HG02973 (cell line): ENCODE data around the gene AXIN2.
"Not testable (repeated sequence)": the region's sequence is repeated elsewhere in the genome, so short reads cannot be mapped to it uniquely, and the experiment has no call there.

Source experiments
- ATAC-seq: cut with Tn5 transposase; IDR thresholded peaks from one replicate; pipeline ENCODE4 v1.9.1; 2021; ENCODE audit warnings: moderate library complexity; ENCODE audit not compliant: unreplicated experiment

Gene AXIN2

DNA sequence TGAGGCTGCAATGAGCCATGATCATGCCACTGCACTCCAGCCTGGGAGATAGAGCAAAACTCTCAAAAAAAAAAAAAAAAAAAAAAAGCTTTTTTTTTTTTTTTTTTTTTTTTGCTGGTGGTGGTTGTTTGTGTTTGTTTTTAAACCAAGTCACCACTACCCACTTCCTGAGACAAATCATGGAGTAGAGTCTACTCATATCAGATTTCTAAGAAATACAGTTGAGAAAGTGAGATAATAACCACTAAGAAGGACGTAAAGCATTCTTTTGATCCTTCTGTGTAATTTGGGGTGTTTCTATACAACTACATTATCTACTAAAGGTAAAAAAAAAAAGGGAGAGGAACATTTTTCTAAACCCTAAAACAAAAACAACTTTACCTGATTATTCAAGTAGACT lies 38.0 kb downstream of the AXIN2 start:
- no peak for ATAC-seq

DNA sequence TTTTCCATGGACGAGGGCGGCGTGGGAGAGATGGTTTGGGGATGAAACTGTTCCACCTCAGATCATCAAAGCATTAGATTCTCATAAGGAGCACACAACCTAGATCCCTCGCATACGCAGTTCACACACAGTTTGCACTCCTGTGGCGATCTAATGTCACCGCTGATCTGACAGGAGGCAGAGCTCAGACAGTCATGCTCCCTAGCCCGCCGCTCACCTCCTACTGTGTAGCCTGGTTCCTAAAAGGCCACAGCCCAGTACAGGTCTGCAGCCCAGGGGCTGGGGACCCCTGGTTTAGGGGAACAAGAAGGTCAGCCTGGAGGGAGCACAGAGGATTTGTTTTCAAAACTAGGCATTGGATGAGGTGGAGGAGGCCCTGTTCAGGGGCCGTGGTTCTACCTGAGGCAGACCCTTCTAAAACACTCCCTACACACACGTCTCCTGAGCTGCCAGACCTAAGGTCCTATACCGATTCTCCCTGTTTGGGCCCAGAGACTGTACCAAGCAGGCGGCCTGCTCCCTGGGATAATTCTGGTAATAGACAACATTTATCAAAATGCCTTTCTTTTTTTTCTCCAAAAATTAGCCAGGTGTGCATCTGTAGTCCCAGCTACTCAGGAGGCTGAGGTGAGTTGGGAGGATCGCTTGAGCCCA lies 38.6 kb downstream of the AXIN2 start:
- ATAC-seq = no peak

DNA sequence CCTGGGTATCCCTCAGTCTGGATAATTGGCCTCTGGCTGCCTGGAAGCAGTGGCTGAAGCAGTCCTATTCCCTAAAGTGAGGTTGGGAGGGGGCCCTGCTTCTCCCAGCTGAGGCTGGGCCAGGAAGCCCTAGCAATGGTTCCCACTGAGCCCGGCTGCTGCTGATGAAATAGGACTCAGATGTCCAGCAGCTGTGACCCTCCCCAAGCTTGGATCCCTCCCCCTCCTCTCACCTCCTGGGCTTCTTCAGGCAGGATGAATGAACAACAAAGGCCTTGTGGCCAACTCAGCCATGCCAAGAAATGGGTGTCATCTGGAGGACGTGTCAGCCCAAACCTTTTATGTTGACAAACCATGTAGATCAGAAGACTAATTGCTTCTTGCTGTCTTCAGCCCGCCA lies 42.0 kb downstream of the AXIN2 start:
- ATAC-seq = no peak

DNA sequence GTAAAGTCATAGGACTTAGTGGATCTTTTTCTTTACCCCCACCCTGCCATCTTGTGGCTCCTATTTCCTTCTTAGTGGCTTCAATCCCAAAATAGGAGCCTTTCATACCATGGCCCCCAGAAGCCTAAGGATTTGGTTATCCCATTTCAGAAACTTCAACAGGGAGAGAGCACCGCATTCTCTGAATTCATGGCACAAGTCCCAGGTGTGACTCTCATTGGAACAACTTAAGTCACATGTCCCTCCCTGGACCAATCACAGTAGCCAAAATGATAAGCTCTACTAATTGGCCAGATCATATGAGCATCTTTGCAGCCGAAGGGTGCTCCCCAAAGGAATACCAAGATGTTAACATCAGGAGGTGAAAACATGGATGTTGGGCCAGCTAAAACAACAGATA lies 43.2 kb downstream of the AXIN2 start:
- no peak for ATAC-seq

DNA sequence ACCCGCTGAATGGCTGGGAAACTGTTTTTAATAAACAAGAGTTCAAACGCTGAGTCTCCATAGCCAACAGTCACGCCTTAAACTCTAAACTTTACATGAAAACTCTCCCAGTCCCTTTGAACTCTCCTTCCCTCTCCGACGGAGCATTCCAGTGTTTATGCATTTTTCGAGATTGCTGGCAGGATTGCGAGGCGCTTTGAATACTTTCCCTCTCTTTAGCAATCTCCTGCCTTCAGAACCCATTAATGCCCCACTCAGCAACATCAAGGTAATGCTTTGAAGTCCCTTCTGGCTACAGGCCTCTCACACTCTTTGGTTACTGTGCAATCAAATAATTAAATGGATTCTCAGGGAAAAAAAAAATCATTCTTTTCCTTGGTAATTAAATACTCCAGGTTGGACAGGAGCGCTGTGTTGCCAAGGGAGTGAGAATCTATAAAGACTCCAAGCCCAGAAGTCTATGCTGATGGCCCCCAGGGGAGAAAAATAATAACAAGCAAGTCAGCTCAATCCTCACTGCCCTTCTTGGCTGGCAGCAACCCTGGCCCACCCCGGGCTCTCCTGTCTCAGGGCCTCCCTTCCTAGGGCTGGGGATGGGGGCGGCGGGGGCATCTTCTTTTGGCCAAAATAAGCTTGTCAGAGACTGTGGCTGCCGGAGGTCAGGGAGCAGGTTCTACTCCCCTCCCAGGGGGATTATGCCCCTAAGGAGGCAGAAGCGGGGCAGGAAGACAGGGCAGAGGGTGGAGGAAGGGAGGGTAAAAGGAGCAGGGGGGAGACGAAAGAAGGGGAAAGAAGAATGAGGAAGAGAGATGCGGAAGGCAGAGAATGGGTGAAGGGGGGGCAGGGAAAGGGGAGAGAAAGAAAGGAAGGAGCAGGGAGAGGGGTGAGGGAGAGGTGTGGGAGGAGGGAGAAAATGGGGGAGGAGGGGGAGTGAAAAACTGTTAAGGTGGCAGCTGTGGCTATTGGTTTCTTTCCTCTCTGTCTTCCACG lies 45.2 kb downstream of the AXIN2 start:
- ATAC-seq = no peak

DNA sequence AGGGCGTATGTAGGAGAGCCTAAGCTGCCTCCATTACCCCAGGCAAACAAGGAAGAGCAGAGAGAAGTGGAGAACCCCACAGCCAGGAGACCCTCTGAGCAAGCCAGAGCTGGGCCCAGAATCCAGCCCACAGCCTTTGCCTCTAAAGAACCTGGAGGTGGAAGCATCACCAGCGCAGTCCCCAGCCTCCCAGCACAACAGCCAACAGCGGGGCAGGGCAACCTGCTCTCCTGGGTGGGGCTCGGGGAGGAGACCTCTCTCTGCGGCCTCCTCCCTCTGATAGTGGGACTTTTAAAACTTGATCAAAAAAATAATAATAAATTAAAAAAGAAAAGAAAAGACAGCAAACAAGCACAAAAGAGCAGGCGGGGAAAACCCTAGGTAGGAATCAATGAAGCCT lies 45.9 kb downstream of the AXIN2 start:
- ATAC-seq = no peak

DNA sequence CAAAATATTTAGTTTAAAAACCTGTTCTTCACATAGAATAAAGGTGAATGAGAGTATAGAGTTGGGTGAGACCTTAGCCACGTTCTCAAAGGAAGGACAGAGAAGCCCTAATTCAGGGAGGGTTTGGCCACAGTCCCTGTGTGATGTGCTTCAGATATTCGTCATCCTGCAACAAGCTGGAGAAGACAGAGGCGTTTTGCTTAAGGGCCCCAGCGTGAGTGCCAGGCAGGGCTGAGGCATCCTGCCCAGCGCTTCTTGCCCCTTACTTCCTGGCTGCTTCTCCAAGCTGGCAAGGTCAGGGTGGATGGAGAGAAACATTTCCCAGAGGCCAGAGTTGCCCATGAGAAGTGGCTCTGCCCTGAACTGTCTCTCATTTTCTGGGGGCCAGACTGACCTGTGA lies 46.9 kb downstream of the AXIN2 start:
- no peak for ATAC-seq

DNA sequence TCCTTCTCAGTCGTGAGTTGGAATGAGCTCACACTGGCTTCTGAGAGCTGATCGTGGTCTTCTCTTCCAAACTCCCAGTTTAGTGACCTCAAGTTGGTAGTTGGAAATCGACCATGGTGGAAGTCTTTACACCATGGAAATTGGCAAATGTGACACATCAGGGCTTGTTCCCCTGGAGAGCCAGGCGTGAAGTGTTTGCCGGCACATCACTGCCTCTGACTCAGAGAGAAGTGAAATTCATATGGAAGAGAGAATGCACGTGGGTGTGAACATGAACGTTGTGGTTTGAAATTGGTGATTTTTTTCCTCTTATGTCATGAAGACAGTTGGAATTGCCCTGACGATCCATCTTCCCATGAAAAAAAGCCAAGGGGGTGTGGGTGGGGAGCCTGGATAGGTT lies 47.4 kb downstream of the AXIN2 start:
- no peak for ATAC-seq

DNA sequence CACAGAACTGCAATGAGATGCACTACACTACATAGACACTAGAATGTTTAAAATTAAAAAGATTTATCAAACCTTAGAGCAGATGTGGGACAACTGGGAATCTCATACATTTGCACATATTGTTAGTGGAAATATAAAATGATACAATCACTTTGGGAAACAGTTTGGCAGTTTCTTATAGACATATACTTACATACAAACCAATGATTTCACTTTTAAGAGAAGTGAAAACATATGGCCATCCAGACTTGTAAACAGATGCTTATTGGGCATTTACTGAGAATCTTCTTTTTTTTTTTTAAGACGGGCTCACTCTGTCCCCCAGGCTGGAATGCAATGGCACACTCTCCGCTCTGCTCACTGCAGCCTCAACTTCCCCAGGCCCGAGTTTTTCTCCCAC lies 50.1 kb downstream of the AXIN2 start:
- ATAC-seq = no peak

DNA sequence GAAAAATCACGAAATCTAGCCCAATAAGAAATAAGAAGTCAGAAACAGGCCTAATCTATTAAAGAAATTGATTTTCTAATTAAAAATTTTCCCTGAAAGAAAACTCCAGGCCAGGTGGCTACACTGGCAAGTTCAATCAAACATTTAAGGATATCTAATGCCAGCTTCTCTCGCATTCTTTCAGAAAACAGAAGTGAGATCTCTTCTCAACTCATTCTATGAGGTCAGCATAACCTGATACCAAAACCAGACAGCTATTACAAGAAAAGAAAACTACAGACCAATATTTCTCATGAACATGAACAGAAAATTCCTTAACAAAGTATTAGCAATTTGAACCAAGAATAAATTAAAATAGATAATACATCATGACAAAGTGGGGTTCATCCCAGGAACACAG lies 52.4 kb downstream of the AXIN2 start:
- no peak for ATAC-seq

DNA sequence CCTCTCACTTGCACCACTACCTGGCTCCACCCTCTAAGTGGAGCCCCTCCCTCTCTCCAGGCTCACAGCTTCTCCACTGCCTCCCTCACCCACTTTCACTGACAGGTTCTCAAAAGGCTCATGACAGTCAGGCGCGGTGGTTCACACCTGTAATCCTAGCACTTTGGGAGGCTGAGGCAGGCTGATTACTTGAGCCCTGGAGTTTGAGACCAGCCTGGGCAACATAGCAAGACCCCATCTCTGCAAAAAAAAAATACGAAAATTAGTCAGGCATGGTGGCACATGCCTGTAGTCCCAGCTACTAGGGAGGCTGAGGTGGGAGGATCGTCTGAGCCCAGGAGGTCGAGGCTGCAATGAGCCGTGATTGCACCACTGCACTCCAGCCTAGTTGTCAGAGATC lies 56.8 kb downstream of the AXIN2 start:
- ATAC-seq = not testable (repeated sequence)

DNA sequence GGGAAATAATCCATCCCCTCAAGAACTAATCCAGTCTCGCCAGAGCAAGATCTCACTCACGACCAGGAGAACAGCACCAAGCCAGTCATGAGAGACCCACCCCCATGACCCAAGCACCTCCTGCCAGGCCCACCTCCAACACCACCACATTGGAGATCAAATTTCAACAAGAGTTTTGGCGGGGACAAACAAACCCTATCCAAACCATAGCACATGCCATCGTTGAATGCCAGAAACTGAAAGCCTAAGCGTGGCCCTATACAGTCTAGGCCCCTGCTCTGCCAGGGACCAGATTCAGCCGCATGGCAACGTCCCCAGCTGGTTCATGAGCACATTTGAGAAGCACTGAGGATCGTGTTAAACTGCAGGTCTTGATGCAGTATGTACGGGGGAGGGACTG lies 57.3 kb downstream of the AXIN2 start:
- ATAC-seq = no peak

DNA sequence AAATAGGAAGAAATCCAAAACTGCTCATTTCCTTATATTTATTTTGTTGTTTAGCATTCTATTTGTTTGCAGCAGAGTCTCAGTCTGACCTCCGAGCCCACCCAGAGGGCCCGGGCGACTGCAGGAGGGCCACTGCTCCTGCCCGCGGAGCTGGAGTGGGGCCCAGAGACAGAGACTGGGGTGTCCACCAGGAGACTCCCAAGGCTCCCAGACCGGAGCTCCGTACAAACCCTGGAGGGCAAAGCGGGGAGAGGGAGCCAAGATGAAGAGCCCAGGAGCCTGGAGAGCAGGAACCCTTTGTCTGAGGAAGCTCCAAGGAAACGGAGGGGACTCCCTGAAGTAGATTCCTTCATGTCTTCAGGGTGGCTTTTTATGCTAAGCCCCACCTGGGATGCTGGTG lies 57.9 kb downstream of the AXIN2 start:
- no peak for ATAC-seq

DNA sequence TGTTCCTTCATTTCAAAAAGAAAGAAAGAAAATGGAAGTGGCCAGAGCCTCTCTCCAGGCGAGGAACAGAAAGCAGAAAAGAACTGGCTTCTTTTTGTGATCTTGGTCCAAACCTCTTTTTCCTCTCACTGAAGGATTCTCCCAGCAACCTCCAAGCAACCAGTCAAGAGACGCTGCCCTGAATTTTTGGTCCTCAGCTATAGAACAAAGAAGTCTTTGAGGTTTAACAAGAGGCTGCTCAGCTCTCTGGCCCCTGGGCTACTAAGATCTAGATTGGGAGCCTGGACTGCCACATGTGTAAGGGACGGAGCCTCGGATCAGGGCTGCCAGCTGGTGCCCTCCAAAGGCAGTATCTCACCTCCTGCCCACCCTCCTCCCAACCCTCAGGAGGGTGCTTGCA lies 62.6 kb downstream of the AXIN2 start:
- no peak for ATAC-seq

DNA sequence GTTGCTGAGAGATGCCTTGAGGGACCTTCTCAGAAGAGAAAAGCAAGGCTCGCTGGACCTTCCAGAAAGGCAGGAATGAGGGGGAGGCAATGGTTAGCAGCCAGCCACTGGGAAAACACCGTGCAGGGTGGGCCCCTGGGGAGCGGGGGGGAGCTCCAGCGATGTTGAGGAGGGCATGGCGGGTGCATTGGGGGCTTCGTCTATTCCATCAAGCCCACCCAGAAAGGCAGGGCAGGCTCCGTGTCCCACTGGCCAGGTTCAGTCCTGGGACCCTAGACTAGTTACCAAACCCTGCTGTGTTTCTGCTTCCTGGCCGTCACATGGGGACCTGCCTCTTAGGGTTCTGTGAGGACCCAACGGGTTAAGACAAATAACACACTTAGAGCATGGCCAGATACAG lies 64.6 kb downstream of the AXIN2 start:
- ATAC-seq = no peak

DNA sequence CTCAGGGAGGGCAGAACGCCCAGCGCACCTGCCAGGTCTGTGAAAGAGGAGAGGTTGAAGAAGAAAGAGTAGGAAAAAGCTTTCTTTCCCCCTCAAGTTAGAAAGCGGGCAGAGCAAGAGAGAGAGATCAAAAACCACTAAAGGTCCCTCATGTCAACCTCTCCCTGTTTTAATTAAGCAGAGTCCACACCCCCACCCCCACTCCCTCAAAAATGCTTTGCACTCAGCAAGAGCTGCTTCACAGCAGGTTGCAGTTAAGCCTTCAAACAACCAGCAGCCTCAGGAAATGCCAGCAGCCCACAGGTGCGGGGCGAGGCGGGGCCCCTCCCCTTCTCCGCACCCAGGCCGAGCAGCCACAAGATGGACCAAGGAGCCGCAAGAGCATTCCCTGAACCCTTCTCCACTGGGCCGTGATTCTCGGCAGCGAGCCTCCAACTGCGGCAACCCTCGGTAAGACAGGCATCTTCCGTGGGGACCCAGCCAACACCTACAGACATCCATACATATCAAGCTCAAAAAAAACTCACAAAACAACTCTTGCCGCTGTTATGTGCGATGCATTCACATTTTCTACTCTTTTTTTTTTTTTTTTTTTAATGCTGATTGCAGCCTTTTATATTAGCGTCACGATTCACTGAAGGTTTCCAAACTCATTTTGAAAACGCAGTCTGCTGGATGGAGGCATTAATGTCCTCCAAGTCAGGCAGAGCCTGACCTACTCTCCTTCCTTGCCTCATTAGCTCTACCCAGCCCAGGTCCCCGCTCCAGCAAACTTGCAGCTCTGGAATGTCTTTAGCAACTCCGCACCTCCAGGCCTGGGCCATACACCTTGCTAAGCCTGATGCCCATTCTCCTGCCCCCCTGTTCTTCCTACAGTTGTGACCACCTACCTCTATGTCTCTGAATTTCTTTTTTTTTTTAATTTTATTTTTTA lies 66.1 kb downstream of the AXIN2 start:
- ATAC-seq = no peak

DNA sequence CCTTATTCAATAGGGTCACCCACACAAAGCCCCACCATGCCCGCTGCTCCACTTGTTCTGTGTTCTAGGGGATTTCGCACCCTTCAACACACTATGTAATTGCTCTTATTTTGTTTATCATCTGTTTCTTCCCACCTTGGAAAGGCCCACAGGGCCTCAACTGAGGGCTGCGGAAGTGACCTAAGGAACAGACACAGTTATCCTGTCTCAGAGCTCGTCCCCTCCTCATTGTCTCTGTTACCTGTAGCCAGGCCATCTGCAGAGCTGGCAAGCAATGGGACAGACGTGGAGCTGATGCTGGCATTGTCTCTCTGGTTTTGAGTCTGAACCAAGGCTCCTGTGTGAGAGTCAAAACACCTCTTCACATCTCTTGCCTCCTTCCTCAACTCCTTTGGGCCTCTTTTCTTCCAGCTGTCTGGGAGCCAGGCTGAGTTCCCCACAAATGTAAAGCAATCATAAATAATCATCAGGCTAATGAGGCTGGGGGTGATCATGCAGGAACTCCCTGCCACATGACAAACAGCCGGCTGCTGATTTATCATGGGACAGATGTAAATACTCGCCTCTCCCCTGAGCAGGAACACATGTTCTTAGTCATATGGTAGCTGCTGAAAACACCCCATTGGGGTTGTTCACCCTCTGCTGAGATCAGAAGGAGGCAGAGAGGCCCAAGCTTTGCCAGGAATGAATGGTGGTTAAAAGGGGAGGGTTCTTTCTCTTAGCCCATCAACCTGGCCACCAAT lies 71.9 kb downstream of the AXIN2 start:
- no peak for ATAC-seq

DNA sequence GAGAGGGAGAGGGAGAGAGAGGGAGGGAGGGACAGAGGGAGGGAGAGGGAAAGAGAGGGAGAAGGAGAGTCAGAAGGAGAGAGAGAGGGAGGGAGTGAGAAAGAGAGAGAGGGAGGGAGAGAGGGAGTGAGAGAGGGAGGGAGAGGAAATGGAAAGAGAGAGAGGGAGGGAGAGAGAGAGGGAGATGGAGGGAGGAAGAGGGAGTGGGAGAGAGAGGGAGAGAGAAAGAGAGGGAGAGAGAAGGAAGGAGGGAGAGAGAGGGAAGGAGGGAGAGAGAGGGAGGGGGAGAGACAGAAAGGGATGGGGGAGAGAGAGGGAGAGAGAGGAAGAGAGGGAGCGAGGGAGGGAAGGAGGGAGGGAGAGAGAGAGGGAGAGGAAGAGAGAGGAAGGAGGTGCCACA lies 72.8 kb downstream of the AXIN2 start:
- no peak for ATAC-seq

DNA sequence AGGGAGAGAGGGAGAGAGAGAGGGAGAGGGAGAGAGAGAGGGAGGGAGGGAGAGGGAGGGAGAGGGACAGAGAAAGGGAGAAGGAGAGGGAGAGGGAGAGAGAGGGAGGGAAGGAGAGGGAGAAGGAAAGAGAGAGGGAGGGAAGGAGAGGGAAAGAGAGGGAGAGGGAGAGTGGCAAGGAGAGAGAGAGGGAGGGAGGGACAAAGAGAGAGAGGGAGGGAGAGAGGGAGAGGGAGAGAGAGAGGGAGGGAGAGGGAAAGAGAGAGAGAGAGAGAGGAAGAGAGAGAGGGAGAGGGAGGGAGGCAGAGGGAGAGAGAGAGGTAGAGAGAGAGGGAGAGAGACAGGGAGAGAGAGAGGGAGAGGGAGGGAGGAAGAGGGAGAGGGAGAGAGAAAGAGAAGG lies 73.5 kb downstream of the AXIN2 start:
- no peak for ATAC-seq

DNA sequence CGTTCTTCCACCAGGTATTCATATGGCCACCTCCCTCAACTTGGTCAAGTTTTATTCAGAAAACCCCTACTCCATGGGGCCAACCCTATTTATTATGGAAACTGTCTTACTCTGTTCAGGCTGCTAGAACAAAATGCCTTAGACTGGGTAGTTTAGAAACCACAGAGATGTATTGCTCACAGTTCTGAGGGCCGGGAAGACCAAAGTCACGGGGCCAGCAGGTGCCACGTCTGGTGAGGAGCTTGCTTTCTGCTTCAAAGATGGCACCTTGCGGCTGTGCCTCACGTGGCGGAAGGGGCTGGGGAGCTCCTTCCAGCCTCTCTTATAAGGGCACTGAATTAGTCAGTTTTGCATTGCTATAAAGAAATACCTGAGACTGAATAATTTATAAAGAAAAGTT lies 74.3 kb downstream of the AXIN2 start:
- ATAC-seq = no peak
